ENCODE results near the gene TMTC3.

DNA sequence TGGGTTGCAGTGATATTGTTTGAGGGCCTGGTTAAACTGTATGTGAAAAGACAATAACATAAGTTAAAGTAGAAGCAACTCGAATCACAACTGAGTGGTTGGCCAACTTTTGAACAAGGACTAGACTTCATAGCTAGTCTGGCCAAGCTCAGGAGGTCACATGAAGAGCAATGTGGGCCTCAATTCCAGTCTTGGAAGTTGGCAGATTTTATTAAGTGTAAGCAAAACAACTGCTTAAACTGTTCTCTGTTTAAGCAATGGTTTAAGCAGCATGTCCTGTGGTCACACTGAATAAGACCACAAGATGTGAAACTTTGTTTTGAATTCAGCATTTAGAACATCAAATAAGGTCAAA lies 100.4 kb downstream of the TMTC3 start:
- TF ChIP-seq, protein P1, sequence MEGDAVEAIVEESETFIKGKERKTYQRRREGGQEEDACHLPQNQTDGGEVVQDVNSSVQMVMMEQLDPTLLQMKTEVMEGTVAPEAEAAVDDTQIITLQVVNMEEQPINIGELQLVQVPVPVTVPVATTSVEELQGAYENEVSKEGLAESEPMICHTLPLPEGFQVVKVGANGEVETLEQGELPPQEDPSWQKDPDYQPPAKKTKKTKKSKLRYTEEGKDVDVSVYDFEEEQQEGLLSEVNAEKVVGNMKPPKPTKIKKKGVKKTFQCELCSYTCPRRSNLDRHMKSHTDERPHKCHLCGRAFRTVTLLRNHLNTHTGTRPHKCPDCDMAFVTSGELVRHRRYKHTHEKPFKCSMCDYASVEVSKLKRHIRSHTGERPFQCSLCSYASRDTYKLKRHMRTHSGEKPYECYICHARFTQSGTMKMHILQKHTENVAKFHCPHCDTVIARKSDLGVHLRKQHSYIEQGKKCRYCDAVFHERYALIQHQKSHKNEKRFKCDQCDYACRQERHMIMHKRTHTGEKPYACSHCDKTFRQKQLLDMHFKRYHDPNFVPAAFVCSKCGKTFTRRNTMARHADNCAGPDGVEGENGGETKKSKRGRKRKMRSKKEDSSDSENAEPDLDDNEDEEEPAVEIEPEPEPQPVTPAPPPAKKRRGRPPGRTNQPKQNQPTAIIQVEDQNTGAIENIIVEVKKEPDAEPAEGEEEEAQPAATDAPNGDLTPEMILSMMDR (conservative IDR thresholded peaks at IDR 0.05), result no peak
- no peak for TF ChIP-seq ZFX (IDR thresholded peaks at IDR 0.05)

Measured in C4-2B (cell line).